GM23248 (cell line): Measurements from ENCODE around the gene CCDC138. TPM values are rescaled to one million over a fixed set of nuclear protein-coding genes. Genes with fewer than 3 reads are reported as not detected.

Experiments used
- DNase-seq: peaks from one replicate; pipeline ENCODE4 v3.0.0-alpha.2; 2015
- H2AFZ ChIP-seq: fragments of 200-600 bp; sonication (generic); 2 replicates; pipeline ENCODE4 v1.6.1; 2016; ENCODE audit warnings: antibody characterized with exemption
- H3F3A ChIP-seq: fragments of 200-600 bp; sonication (generic); 2 replicates; pipeline ENCODE4 v1.6.1; 2016; ENCODE audit warnings: mild to moderate bottlenecking, antibody characterized with exemption, mixed run types; ENCODE audit not compliant: insufficient read depth
- H3K27ac ChIP-seq: fragments of 200-600 bp; sonication (generic); 2 replicates; pipeline ENCODE4 v1.5.1; 2016; ENCODE audit warnings: mild to moderate bottlenecking
- H3K27me3 ChIP-seq: fragments of 200-600 bp; sonication (generic); replicated peaks from 2 replicates; pipeline ENCODE4 v1.6.1; 2016; ENCODE audit warnings: mild to moderate bottlenecking; ENCODE audit not compliant: insufficient read depth
- H3K36me3 ChIP-seq: fragments of 200-600 bp; sonication (generic); 2 replicates; pipeline ENCODE4 v1.6.1; 2016; ENCODE audit warnings: low read depth, mild to moderate bottlenecking
- H3K4me1 ChIP-seq: fragments of 200-600 bp; sonication (generic); 2 replicates; pipeline ENCODE4 v1.6.1; 2016; ENCODE audit warnings: mild to moderate bottlenecking; ENCODE audit not compliant: insufficient read depth
- H3K4me2 ChIP-seq: fragments of 200-600 bp; sonication (generic); one replicate; pipeline ENCODE4 v1.6.1; 2016; ENCODE audit warnings: mild to moderate bottlenecking; ENCODE audit not compliant: unreplicated experiment
- H3K4me3 ChIP-seq: fragments of 200-600 bp; sonication (generic); 2 replicates; pipeline ENCODE4 v1.5.1; 2016; ENCODE audit warnings: mild to moderate bottlenecking
- H3K79me2 ChIP-seq: fragments of 200-600 bp; sonication (generic); 2 replicates; pipeline ENCODE4 v1.6.1; 2016; ENCODE audit warnings: mild to moderate bottlenecking; ENCODE audit not compliant: insufficient read depth
- H3K9ac ChIP-seq: fragments of 200-600 bp; sonication (generic); 2 replicates; pipeline ENCODE4 v1.6.1; 2016; ENCODE audit warnings: mild to moderate bottlenecking
- H3K9me2 ChIP-seq: fragments of 200-600 bp; sonication (generic); 2 replicates; pipeline ENCODE4 v1.6.1; 2016; ENCODE audit warnings: mixed run types, mild to moderate bottlenecking, moderate library complexity; ENCODE audit not compliant: insufficient read depth
- H3K9me3 ChIP-seq: fragments of 200-600 bp; sonication (generic); one replicate; pipeline ENCODE4 v1.6.1; 2017; ENCODE audit warnings: low read depth
- H4K20me1 ChIP-seq: fragments of 200-600 bp; sonication (generic); 2 replicates; pipeline ENCODE4 v1.6.0; 2016; ENCODE audit not compliant: insufficient read depth
- EZH2 ChIP-seq: fragments of 200-600 bp; sonication (generic); IDR thresholded peaks from 2 replicates; pipeline ENCODE4 v1.6.1; 2018; ENCODE audit warnings: antibody characterized with exemption, mild to moderate bottlenecking; ENCODE audit not compliant: insufficient read depth, poor library complexity, severe bottlenecking
- EZH2phosphoT487 ChIP-seq: fragments of 200-600 bp; sonication (generic); IDR thresholded peaks from 2 replicates; pipeline ENCODE4 v1.6.1; 2018; ENCODE audit warnings: antibody characterized with exemption, moderate library complexity, mild to moderate bottlenecking, low read depth; ENCODE audit not compliant: insufficient read depth
- WGBS, 2 experiments: methylation state at CpG; one replicate each; pipeline ENCODE4 v1.1.6; 2015 to 2017; ENCODE audit warnings: low lambda C conversion rate in 2 of 2, low coverage in 1 of 2; ENCODE audit errors: missing lambda C conversion rate in 2 of 2; 5-methylcytosine and 5-hydroxymethylcytosine counted together
- in situ Hi-C: fragments of 300-500 bp; cut with MboI; formaldehyde crosslinking; loops from 2 replicates; pipeline ENCODE4 v1.15.0; 2020
- polyA plus RNA-seq: library from polyadenylated mRNA; unstranded; fragments of >200 nt; fragmentation: Nextera tagmentation; extraction: Ambion mirVana; gene quantifications from 2 replicates; pipeline ENCODE4 v1.2.1, GENCODE V29; 2016
- total RNA-seq: library from RNA; depleted of rRNA; stranded (reverse); fragments of >200 nt; shearing (Covaris generic); gene quantifications from 2 replicates; pipeline ENCODE4 v1.2.3, GENCODE V29; 2014

CCDC138 gene
- total and polyA plus RNA-seq, 2 experiments from 2014 or later = 3.2 to 4.1 TPM

GRCh38 chr2:108910011-108910431 is 123.5 kb downstream of the CCDC138 start:
- TF ChIP-seq EZH2phosphoT487 (no peak), EZH2 (no peak)
- H3K36me3 ChIP-seq = no peaks in the 10 kb centered on the region
- no peak overlapping the region for H3K27ac ChIP-seq
- peaks cover 35% of the 10 kb centered on the region for H3K27me3 ChIP-seq
- no peaks in the 10 kb centered on the region for H4K20me1 ChIP-seq
- H3K4me3 ChIP-seq = no peak overlapping the region
- H3K79me2 ChIP-seq = no peaks in the 10 kb centered on the region
- DNase-seq = no peak
- no peak overlapping the region for H3K9ac ChIP-seq
- H3K9me3 ChIP-seq = no peaks in the 10 kb centered on the region
- 69 to 71% methylated on average over 12 of the region's 12 CpGs for WGBS, 2 experiments
- in situ Hi-C loops = no loop called here
- H3F3A ChIP-seq = no peaks in the 10 kb centered on the region
- H3K9me2 ChIP-seq = no peaks in the 10 kb centered on the region
- H3K4me2 ChIP-seq = no peak overlapping the region
- H2AFZ ChIP-seq = no peak overlapping the region
- no peaks in the 10 kb centered on the region for H3K4me1 ChIP-seq

GRCh38 chr2:108910541-108911396 is 124.2 kb downstream of the CCDC138 start:
- H4K20me1 ChIP-seq = no peaks in the 10 kb centered on the region
- no peak overlapping the region for H3K4me2 ChIP-seq
- no peaks in the 10 kb centered on the region for H3F3A ChIP-seq
- H3K27me3 ChIP-seq = peaks cover 32% of the 10 kb centered on the region
- no peaks in the 10 kb centered on the region for H3K36me3 ChIP-seq
- no peaks in the 10 kb centered on the region for H3K9me2 ChIP-seq
- H2AFZ ChIP-seq = no peak overlapping the region
- TF ChIP-seq EZH2 = no peak
- TF ChIP-seq EZH2phosphoT487 = no peak
- no peaks in the 10 kb centered on the region for H3K9me3 ChIP-seq
- H3K4me1 ChIP-seq = no peaks in the 10 kb centered on the region
- no peak for DNase-seq
- no peak overlapping the region for H3K9ac ChIP-seq
- no peak overlapping the region for H3K4me3 ChIP-seq
- in situ Hi-C loops = no loop called here
- H3K27ac ChIP-seq = no peak overlapping the region
- H3K79me2 ChIP-seq = no peaks in the 10 kb centered on the region
- 66% methylated on average over 19 to 20 of the region's 20 CpGs for WGBS, 2 experiments

GRCh38 chr2:108911401-108911800 is 124.8 kb downstream of the CCDC138 start:
- no peaks in the 10 kb centered on the region for H3K9me3 ChIP-seq
- H4K20me1 ChIP-seq = no peaks in the 10 kb centered on the region
- DNase-seq = no peak
- in situ Hi-C loops = no loop called here
- no peak overlapping the region for H3K9ac ChIP-seq
- H2AFZ ChIP-seq = no peak overlapping the region
- H3K4me3 ChIP-seq = no peak overlapping the region
- peaks cover 32% of the 10 kb centered on the region for H3K27me3 ChIP-seq
- no peaks in the 10 kb centered on the region for H3K4me1 ChIP-seq
- H3K36me3 ChIP-seq = no peaks in the 10 kb centered on the region
- TF ChIP-seq EZH2phosphoT487 = no peak
- TF ChIP-seq EZH2 = no peak
- no peak overlapping the region for H3K27ac ChIP-seq
- H3F3A ChIP-seq = no peaks in the 10 kb centered on the region
- H3K9me2 ChIP-seq = no peaks in the 10 kb centered on the region
- WGBS, 2 experiments = 68% methylated on average over 5 of the region's 5 CpGs
- no peak overlapping the region for H3K4me2 ChIP-seq
- H3K79me2 ChIP-seq = no peaks in the 10 kb centered on the region

GRCh38 chr2:108911807-108912628 is 125.4 kb downstream of the CCDC138 start:
- Histone ChIP-seq H3K79me2 (no peaks in the 10 kb centered on the region), H3K9ac (no peak overlapping the region), H3F3A (no peaks in the 10 kb centered on the region), H3K27me3 (peaks cover 30% of the 10 kb centered on the region), H3K4me3 (no peak overlapping the region), H3K27ac (no peak overlapping the region), H3K9me3 (no peaks in the 10 kb centered on the region), H3K36me3 (no peaks in the 10 kb centered on the region), H3K4me1 (no peaks in the 10 kb centered on the region), H3K9me2 (no peaks in the 10 kb centered on the region), H4K20me1 (no peaks in the 10 kb centered on the region), H2AFZ (no peak overlapping the region), H3K4me2 (no peak overlapping the region)
- no peak for TF ChIP-seq EZH2
- no peak for TF ChIP-seq EZH2phosphoT487
- WGBS, 2 experiments = 37% methylated on average over 21 of the region's 21 CpGs
- in situ Hi-C loops = no loop called here
- DNase-seq = no peak
